Activated CD8-positive, alpha-beta memory T cell treated with anti-CD3 and anti-CD28 coated beads, Interleukin-2, amount 50 U/mL, for 1 hour (primary cell): ENCODE data around the gene ZNF500.

Experiments
- DNase-seq: peaks from one replicate; pipeline ENCODE4 v3.0.0-alpha.2; 2020; ENCODE audit errors: extremely low read depth

The ZNF500 gene

GRCh38 chr16:4772351-4772750 is 5.4 kb upstream of the ZNF500 start:
- no peak for DNase-seq

GRCh38 chr16:4771646-4772045 is 4.7 kb upstream of the ZNF500 start:
- no peak for DNase-seq

GRCh38 chr16:4769306-4769638 is 2.3 kb upstream of the ZNF500 start:
- no peak for DNase-seq

GRCh38 chr16:4768549-4769305 is 1.8 kb upstream of the ZNF500 start:
- DNase-seq: peak; percentile 36

GRCh38 chr16:4767872-4768548 is 1.0 kb upstream of the ZNF500 start:
- DNase-seq: no peak

GRCh38 chr16:4765511-4766474 is 1.2 kb downstream of the ZNF500 start:
- DNase-seq: no peak

- DNase-seq: no peak
These were observed 3.2 kb downstream of the ZNF500 start for GRCh38 chr16:4763791-4764190.

- no peak for DNase-seq
These were observed 4.8 kb downstream of the ZNF500 start for GRCh38 chr16:4762205-4762604.

GRCh38 chr16:4760221-4760910 is 6.6 kb downstream of the ZNF500 start:
- DNase-seq: no peak

GRCh38 chr16:4755687-4756086 is 11.3 kb downstream of the ZNF500 start:
- DNase-seq: no peak

- DNase-seq: no peak
These were observed 12.1 kb downstream of the ZNF500 start for GRCh38 chr16:4754865-4755264.

- no peak for DNase-seq
These were observed 13.7 kb downstream of the ZNF500 start for GRCh38 chr16:4753227-4753626.

GRCh38 chr16:4752351-4753100 is 14.4 kb downstream of the ZNF500 start:
- no peak for DNase-seq

GRCh38 chr16:4750896-4751295 is 16.1 kb downstream of the ZNF500 start:
- DNase-seq: no peak

GRCh38 chr16:4749700-4750257 is 17.2 kb downstream of the ZNF500 start:
- DNase-seq: no peak

- no peak for DNase-seq
These were observed 18.1 kb downstream of the ZNF500 start for GRCh38 chr16:4748682-4749411.

GRCh38 chr16:4747906-4748681 is 18.9 kb downstream of the ZNF500 start:
- DNase-seq: no peak

GRCh38 chr16:4746991-4747574 is 19.9 kb downstream of the ZNF500 start:
- DNase-seq: no peak

- no peak for DNase-seq
These were observed 20.7 kb downstream of the ZNF500 start for GRCh38 chr16:4746215-4746614.
